T-helper 1 cell treated with Interleukin-12 subunit alpha and Interleukin-12 subunit beta and Interleukin-4 antibody, amounts not matched to agents 30 ng/mL and 1 ng/mL, for 36 hours (primary cell): ENCODE data around the gene SRC. TPM values are rescaled to one million over a fixed set of nuclear protein-coding genes. Genes with fewer than 3 reads are reported as not detected.

ENCODE experiments used
- intact Hi-C: fragments of 100-400 bp; cut with micrococcal nuclease; formaldehyde crosslinking; loops from one replicate; pipeline ENCODE4 v1.15.1; 2024
- total RNA-seq: library from RNA; stranded (reverse); gene quantifications from 2 replicates; pipeline ENCODE4 v1.2.3, GENCODE V29; 2022

Gene SRC
- total RNA-seq, 1 donor from 2014 or later: 5.3 TPM

- intact Hi-C loops: loop anchor here (1.0 kb wide), 1 partner anchor 142 kb away; no protein-coding TSS in a partner anchor
Measured at GRCh38 chr20:37392441-37393195, 46.7 kb downstream of the SRC start.

GRCh38 chr20:37393196-37393862 lies 47.4 kb downstream of the SRC start:
- intact Hi-C loops: no loop called here

GRCh38 chr20:37393863-37394542 lies 48.1 kb downstream of the SRC start:
- intact Hi-C loops: no loop called here

DNA sequence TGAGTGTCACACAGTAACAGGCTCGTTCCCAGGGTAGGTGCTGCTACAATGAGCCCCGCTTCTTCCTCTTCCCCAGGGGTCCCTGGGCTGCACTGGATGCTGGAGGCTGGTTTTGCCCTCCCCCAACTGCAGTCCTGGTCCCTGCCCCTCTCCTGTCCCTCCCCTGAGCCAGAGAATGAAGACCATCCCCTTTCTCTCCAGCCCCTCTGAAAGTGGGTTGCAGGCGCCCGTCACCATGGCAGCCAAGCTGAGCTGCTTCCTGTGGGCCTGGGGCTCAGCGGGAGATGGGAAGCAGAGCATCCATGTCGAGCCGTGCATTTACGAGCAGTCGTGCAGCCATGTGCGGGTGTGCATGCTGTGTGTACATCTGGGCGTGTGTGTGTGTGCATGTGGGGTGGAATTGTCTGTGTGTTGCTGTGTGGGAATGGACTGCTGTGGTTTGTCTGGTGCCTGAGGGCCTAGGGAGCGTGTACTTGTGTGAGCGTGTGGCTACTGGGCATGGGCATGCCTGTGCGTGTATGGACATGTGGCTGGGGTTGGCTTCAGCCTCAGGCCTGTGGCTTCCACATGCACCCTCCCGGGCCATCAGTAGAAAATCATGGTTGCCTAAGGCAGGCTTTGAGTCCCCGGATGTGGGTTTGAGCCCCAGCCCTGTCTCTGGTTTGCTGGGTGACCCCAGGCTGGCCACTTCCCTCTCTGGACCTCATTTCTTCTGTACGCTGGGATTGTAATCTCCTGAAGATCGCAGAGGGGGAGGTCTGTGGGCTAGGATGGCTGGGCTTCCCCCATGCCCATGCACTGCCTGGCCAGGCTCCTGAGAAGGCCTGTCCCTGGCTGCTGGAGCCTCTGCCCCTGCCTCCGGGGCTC lies 48.8 kb downstream of the SRC start:
- intact Hi-C loops: no loop called here

GRCh38 chr20:37395410-37395797 lies 49.5 kb downstream of the SRC start:
- intact Hi-C loops: no loop called here

GRCh38 chr20:37395921-37396415 lies 50.0 kb downstream of the SRC start:
- intact Hi-C loops: no loop called here

DNA sequence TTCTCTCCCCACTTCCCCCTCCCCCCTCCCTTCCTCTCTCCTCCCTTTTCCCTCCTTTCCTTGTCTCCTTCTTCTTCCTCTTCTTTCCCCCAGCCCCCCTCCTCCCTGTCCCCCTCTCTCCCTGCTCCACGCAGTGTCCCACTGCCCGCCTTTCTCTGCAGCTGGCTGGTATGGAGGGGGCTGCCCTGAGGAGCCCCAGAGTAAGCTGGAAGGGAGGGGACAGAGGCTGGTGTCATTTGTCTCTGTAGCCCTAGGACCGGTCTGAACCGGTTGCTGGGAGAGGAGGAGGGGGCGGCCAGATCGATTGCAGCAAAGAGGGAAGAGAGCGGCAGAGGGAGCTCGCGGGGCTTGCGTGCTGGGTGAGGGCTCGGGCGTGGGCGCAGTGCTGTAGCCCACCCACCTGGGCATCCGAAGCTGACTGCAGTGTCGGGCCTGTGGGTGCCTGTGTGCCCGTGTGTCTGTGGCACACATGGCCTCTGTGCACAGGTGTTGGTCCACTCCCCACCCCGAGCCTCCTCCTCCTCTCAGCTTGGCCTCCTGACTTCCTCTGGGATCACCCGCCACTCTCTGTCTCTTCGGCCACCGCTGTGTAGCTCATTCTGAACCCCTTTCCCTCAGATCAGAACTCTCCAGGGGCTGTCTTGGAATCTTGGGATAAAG lies 50.6 kb downstream of the SRC start:
- intact Hi-C loops: no loop called here

GRCh38 chr20:37397076-37397953 lies 51.4 kb downstream of the SRC start:
- intact Hi-C loops: no loop called here

- intact Hi-C loops: no loop called here
Measured at GRCh38 chr20:37397954-37398749, 52.2 kb downstream of the SRC start.

DNA sequence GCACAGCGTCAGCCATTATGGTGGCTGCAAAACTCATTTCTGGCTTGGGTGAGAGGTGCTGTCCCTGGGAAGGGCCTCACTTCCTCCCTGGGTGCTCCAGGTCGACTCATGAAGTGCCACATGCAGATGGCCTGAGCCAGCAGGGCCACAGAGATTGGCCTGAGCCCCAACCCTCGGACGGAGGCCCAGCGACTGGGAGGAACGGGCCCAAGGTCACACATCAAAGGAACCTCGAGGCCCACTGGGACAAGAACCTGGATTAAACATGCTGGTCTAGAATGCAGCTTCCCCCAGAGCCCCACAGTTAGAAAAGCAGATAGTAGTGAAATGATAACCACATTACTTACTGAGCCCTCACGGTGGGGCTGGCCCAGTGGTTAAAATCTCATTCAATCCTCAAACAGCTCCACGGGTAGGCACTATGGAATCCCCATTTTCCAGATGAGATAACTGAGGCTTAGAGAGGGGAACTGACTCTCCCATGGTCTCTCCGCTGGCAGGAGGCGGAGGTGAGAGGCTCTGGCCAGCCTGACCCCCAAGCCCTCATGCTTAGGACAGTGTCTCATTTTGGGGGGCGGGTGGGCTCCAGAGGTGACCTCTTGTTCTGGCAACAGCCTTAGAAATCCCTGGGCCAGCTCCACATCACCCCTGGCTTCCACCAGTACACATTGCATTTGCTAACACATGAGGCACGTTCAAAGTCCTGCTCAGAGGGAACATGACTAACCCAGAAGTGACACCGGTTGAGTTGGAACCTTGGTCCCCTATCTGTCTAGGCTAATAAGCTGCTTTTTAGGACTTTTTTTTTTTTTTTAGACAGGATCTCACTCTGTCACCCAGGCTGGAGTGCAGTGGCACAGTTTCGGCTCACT lies 53.0 kb downstream of the SRC start:
- intact Hi-C loops: no loop called here

DNA sequence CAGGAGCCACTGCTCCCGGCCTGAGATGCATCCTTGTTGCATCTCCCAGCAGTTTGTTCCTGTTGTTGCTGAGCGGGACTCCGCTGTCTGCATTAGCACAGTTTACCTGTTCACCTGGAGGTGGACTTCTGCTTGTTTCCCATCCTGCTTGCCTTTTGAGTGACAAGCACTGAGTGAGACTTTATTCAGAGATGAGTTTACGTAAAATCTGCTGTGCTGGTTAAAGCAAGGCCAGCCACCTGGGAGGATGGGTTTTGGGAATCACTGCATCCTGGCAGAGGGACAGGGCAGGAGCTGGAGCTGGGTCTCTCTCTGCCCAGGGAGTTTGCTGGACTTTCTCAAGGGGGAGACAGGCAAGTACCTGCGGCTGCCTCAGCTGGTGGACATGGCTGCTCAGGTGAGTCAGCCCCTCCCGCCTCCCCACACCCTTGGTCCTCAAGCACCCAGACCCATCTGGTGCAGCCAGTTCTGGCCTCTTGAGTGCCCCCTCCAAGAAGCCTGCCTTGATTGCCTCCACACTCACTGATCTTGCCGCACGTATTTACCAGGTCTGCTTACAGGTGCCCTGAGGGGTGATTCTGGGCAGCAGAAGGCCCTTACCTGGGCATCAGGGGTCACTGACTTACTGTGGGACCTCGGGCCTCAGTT lies 55.5 kb downstream of the SRC start:
- intact Hi-C loops: no loop called here

GRCh38 chr20:37401930-37402675 lies 56.2 kb downstream of the SRC start:
- intact Hi-C loops: no loop called here

DNA sequence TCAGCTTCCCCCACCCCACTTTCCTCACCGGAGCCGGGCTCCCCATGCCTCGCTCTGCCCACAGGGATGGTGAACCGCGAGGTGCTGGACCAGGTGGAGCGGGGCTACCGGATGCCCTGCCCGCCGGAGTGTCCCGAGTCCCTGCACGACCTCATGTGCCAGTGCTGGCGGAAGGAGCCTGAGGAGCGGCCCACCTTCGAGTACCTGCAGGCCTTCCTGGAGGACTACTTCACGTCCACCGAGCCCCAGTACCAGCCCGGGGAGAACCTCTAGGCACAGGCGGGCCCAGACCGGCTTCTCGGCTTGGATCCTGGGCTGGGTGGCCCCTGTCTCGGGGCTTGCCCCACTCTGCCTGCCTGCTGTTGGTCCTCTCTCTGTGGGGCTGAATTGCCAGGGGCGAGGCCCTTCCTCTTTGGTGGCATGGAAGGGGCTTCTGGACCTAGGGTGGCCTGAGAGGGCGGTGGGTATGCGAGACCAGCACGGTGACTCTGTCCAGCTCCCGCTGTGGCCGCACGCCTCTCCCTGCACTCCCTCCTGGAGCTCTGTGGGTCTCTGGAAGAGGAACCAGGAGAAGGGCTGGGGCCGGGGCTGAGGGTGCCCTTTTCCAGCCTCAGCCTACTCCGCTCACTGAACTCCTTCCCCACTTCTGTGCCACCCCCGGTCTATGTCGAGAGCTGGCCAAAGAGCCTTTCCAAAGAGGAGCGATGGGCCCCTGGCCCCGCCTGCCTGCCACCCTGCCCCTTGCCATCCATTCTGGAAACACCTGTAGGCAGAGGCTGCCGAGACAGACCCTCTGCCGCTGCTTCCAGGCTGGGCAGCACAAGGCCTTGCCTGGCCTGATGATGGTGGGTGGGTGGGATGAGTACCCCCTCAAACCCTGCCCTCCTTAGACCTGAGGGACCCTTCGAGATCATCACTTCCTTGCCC lies 57.4 kb downstream of the SRC start:
- intact Hi-C loops: no loop called here

GRCh38 chr20:37404461-37404890 lies 58.5 kb downstream of the SRC start:
- intact Hi-C loops: no loop called here

DNA sequence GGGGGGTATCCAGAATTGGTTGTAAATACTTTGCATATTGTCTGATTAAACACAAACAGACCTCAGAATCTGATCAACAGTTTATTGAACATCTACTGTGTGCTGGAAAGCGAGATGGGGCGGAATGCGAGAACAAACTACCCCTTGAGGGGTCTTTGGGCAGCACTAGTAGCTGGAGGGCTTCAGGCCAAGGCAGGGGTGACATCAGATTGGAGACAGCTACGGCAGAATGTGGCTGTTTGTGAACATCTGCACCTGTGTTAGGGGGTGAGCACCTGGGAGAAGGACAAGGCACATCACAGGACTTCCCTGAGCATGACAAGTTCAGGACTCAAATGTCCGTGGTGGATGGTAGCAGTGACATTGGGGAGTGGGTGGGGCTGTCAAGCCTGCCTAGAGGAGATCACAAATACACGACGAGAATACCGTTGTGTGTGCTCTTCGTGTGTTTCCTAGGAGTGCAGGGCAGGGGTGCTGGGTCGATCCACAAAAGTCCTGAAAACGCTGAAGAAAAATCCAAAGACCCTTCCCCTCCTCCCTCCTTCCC lies 59.5 kb downstream of the SRC start:
- intact Hi-C loops: no loop called here
